ENCODE results near the gene CTTNBP2NL.
"Not testable (repeated sequence)": the region's sequence is repeated elsewhere in the genome, so short reads cannot be mapped to it uniquely, and the experiment has no call there.

Gene CTTNBP2NL

DNA sequence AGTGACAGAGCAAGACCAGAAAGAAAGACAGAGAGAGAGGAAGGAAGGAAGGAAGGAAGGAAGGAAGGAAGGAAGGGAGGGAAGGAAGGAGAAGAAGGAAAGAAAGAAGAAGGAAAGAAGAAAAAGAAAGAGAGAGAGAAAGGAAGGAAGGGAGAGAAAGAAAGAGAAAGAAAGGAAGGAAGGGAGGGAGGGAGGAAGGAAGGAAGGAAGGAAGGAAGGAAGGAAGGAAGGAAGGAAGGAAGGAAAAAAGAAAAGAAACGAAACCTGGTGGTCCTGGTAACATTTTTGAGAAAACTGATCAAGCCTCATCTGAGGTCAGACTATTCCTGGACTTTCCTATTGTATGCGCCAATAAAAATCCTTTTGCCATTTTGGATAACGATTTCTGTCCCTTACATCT, 8.2 kb upstream of the CTTNBP2NL start:
- no peak for DNase-seq

- DNase-seq, result no peak
These were observed 7.6 kb upstream of the CTTNBP2NL start for GRCh38 chr1:112388436-112388835.

DNA sequence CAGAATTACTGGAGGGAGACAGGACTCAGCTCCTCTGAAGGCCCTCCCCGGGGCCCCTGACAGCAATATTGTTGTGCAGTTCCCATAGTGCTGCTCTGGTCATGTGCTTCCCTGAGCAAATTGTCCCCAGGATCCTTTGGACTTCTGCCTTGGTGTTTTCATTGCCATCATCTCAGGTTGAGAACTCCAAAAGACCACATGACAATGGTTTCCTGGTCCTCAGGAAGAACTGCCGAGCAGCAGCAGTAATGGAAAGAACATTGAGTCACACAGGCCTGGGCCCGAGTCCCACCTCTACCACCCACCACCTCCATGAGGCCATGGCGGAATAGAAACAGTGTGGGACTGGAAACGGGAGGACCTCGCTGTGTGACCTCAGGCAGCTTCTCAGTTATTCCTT, 6.3 kb upstream of the CTTNBP2NL start:
- DNase-seq, result no peak

DNA sequence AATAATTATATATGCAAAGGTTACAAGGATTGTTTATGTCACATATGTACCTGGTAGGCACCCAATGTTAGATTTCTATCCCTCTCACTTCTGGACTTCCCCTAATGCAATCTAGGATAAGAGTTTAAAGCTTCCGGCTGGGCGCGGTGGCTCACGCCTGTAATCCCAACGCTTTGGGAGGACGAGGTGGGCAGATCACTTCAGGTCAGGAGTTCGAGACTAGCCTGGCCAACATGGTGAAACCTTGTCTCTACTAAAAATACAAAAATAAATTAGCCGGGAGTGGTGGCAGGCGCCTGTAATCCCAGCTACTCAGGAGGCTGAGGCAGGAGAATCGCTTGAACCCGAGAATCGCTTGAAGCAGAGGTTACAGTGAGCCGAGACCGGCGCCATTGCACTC, 5.7 kb upstream of the CTTNBP2NL start:
- DNase-seq, result not testable (repeated sequence)

GRCh38 chr1:112390775-112391602, 5.0 kb upstream of the CTTNBP2NL start:
- peak; percentile 49 to 87 for DNase-seq

DNA sequence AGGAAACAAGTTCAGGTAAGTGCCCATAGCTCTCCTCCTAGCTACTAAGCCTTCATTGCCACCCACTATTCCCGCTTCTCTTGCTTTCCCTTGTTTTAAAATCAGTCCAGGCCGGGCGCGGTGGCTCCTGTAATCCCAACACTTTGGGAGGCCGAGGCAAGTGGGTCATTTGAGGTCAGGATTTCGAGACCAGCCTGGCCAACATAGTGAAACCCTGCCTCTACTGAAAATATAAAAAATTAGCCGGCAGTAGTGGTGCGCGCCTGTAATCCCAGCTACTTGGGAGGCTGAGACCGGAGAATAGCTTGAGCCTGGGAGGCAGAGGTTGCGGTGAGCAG, 4.4 kb upstream of the CTTNBP2NL start:
- no peak for DNase-seq

- DNase-seq, result peak in 1 of 2 experiments; percentile 7
These were observed 2.4 kb upstream of the CTTNBP2NL start for GRCh38 chr1:112393631-112393974.

DNA sequence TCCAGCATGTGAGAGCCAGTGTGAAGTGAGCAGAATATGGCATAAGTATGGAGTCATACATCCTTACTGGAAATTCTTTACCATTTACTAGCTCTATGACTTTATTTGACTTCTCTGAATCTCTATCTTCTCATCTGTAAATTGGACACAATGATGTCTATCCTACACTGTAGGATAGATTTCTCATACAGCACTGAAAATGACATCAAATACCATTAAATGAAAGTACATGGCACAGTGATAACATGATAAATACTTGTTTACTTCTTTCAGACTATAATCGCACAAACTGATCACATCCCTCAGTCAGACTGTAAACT, 1.3 kb upstream of the CTTNBP2NL start:
- no peak for DNase-seq

DNA sequence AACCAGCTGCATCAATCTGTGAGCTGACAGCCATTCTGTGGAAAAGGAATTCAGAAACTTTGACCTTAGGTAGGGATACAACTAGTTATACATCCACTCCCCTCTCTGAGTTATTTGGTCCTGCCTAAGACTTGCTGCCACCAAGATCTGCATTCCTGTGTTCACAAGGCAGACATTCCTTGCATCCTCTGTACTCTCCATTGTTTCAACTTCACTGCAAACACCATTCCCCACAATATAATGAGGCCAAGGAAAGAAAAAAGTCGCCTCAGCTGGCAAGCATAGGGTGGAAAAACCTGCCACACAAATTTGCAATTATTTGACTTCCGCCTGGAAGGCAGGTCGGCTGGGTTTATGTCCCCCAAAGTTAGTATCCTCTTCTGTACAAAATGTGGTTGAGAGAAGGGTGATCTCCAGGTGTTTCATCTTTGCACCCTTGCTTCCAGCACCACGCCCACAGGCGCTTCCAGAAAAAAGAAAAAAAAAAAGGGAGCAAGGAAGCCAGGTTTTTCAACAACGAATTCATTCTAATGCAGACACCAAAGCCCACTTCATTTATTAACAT, 676 bp upstream of the CTTNBP2NL start:
- no peak for DNase-seq

DNA sequence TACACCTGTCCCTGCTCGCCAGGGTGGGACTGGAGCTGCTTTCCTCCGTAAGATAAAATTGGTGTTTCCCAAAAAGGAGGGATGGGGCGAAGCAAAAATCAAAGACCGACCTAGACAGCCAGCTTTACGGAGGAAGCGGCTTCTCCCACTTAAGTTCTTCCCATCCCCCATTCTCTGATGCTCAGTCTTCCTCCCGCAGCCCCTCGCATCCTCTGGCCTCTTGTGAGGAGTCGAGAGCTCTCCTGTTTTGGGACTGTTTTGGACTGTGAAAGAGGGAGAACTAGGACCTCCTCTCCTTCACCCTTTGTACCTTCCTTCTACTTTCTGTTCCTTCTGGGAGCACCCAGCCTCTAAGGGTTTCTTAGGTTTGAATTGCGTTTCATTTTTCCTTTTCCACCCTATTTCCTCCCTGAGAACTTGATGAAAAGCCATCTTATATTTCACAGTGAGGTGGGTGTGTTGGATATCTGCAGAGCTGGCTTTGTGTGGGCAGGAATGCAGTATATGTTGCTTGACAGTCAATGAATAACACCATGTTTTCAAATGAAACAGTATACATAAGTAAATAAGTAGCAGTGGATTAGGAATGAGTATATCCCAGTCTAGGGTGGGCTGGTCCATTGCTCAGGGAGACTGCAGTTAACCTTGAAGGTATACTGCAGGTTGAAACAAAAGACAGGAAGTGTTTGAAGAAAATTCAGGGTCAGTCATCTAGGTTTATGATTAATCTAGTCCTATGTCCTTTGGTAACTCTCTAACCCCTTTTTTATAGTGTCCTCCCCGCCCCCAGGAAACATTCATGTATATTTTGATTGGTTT, 848 bp downstream of the CTTNBP2NL start:
- DNase-seq, result no peak

GRCh38 chr1:112397841-112398240, 1.8 kb downstream of the CTTNBP2NL start:
- DNase-seq, result no peak

DNA sequence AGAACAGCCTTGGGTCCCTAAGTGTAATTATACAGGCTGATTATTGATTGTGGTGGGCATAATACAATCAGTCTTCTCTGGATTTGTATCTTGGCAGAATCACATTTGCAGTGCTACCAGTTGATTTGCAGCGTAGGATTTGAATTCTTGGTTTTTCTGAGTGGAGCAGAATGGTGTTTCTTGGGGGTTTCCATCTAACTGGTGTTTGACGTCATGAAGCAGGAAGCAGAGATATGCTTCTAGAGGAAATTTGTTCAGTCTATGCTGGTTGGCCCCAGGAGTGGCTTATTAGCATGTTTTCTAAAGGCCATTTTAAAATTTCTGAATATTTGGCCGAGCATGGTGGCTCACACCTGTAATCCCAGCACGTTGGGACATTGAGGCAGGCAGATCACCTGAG, 3.4 kb downstream of the CTTNBP2NL start:
- DNase-seq, result no peak

- DNase-seq, result not testable (repeated sequence)
These were observed 4.7 kb downstream of the CTTNBP2NL start for GRCh38 chr1:112400706-112401105.

- DNase-seq, result no peak
These were observed 6.9 kb downstream of the CTTNBP2NL start for GRCh38 chr1:112402682-112403643.

DNA sequence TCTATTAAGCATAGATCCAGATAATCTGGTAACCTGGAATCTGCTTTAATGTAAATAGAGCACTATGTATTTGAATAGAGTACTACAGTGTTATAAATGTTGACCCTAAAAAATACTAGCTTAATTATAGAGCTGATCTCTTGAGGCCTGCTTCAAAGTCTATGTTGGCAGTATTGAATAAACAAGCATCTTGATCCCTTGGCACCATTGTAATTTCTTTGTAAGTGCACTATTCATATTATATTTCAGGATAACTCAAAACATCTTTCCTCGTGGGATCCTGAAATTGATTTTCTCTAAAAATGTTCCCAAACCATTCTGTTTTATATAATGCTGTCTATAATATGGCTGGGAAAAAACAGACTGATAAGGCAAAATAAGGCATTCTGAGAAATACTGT, 10.8 kb downstream of the CTTNBP2NL start:
- no peak for DNase-seq

DNA sequence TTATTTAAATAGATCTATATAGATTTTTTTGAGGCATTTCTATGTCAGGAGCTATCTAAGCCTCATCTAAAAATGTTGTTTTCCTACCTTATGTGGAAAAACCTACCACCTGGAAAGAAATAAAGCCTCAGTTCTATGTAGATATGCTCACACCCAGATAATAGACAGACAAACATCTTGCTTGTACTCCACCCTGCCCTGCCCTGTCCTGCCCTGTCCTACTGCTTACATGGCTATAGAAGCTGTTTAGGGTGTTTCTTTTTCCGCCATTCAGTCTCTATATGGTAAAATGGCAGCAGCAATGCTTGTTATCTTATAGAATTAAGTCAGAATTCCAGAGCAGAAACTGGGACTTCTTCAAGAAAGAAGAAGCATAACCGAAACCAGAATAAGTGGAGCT, 13.4 kb downstream of the CTTNBP2NL start:
- no peak for DNase-seq

DNA sequence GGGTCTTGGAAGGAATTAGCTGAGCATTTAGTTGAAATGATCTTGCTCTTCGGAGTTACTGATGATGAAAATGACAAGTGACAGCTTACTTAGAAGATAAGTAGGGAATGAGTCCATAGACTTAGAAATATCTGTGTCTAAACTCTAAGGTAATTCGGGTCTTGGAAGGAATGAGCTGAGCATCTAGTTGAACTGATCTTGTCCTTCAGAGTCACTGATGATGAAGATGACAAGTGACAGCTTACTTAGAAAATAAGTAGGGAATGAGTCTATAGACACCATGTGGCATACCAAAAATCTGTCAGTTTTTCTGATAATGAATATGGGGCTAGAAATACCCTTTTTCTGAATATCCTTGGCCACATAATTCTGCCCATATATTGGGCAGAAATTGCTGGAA, 14.7 kb downstream of the CTTNBP2NL start:
- no peak for DNase-seq

DNA sequence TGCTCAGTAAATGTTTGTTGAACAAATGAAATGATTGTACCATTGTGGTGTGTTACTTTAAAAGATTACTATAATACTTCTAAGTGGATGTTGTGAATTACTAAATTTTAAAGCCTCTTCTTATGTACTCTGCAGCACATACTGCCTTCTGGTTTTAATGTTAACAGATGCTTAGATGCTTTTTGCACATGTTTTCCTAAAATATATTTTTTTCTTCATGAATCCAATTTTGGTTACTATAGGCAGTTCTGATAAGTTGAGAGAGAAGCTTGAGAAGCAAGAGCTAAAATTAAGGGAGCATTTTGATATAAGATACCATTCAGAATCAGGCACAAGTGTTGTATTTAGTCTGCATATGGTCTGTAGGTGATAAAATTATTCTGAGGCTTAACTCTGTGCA, 21.3 kb downstream of the CTTNBP2NL start:
- DNase-seq, result no peak

- DNase-seq, result no peak
These were observed 22.3 kb downstream of the CTTNBP2NL start for GRCh38 chr1:112418099-112418892.

- DNase-seq, result no peak
These were observed 27.2 kb downstream of the CTTNBP2NL start for GRCh38 chr1:112423207-112423606.

DNA sequence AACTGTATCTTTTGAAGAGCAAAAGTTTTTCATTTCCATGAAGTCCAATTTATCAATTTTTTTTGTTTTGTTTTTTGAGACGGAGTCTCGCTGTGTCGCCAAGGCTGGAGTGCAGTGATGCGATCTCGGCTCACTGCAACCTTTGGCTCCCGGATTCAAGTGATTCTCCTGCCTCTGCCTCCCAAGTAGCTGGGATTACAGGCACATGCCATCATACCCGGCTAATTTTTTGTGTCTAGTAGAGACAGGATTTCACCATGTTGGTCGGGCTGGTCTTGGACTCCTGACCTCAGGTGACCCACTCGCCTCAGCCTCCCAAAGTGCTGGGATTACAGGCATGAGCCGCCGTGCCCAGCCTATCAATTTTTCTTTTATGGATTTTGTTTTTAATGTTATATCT, 27.7 kb downstream of the CTTNBP2NL start:
- DNase-seq, result not testable (repeated sequence)

GRCh38 chr1:112429749-112430148, 33.7 kb downstream of the CTTNBP2NL start:
- no peak for DNase-seq

Data from SW 1271 (cell line).